Hippocampal formation (tissue), 2 donors: ENCODE measurements around the gene ESPNL.
A peak's percentile ranks its signal among the peaks of the same experiment; 100 is the strongest.
"Not testable (repeated sequence)": the region's sequence is repeated elsewhere in the genome, so short reads cannot be mapped to it uniquely, and the experiment has no call there.

Experiments
- DNase-seq, 2 donors: peaks; one replicate each; lab custom pipeline; 2025; lab: John Stamatoyannopoulos, UW

Gene ESPNL

GRCh38 chr2:238100049-238100820, at the start of gene ESPNL:
ESPNL (plus strand) TSS chr2:238100340; CDS start chr2:238100420, 80 bp downstream.
- no peak for DNase-seq

GRCh38 chr2:238053191-238053776, 46.9 kb upstream of the ESPNL start:
- no peak for DNase-seq

DNA sequence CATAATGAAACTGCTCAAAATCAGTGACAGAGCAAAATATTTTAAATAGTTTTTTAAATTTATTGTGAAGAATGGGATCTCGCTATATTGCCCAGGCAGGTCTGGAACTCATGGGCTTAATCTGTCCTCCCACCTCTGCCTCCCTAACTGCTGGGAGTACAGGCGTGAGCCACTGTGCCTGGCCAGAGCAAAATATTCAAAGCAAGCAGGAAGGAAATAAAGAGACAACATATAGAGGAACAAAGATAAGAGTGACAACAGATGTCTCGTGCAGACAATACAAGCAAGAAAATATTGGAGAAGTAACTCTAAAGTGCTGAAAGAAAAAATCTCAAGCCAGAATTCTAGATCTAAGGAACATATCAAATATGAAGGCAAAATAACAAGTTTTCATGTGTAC, 44.3 kb upstream of the ESPNL start:
- DNase-seq, result no peak

DNA sequence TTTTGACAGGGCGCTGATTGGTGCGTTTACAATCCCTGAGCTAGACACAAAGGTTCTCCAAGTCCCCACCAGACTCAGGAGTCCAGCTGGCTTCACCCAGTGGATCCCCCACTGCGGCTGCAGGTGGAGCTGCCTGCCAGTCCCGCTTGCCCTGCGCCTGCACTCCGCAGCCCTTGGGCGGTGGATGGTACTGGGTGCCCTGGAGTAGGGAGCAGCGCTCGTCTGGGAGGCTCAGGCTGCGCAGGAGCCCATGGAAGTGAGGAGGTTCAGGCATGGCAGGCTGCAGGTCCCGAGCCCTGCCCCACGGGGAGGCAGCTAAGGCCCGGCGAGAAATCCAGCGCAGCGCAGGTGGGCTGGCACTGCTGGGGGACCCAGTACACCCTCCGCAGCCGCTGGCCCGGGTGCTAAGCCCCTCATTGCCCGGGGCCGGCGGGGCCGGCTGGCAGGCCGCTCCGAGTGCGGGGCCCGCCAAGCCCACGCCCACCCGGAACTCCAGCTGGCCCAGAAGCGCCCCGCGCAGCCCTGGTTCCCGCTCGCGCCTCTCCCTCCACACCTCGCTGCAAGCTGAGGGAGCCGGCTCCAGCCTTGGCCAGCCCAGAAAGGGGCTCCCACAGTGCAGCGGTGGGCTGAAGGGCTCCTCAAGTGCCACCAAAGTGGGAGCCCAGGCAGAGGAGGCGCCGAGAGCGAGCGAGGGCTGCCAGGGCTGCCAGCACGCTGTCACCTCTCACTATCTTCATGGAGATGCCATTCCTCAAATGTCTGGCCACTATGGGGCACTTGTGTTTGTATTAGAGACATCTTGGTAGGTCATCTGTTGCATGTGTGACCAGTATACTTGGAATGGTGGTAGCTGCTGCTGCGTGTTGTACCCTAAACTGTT, 42.2 kb upstream of the ESPNL start:
- DNase-seq, result not testable (repeated sequence)

DNA sequence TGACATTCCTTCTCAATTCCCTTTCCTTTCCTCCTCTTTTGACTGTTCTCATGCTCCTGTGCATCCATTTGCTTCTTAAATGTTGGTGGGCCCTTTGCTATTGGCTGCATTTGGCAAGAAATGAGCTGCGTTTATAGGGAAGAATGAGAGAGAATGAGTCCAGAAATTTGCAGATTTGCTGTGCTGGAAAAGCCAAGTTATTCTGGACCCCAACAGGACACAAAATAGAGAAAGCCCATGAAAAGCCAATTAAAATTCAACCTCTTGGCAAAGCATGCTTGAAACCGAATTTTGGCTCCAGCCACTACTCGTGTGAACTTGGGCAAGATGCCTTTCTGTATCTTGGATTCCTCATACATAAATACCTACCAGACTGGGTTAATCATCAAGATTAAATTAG, 40.6 kb upstream of the ESPNL start:
- DNase-seq, result no peak

DNA sequence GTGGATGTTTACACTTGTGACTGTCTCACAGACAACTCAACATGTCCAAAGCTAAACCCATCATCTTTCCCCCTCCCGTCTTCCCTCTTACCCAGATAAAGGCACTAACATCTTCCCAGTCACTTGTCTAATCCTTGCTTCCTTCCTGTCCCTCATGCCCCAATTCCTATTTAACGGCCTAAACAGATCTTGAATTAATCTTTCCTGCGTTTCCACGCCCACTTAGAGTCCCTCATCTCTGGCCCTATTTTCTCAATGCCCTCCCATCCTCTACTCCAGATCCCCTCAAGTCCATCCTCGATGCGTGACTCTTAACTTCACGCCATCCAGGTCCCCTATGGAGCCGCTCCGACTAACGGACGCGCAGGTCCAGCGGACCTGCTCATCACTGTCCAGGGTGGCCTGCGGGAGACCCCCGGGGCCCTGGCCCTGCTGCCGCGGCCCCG, 40.0 kb upstream of the ESPNL start:
- DNase-seq, result no peak

GRCh38 chr2:238060542-238061314, 39.4 kb upstream of the ESPNL start, which contains the start of gene SCLY:
SCLY (plus strand) TSS chr2:238061001; CDS start chr2:238061055, 54 bp downstream.
- peak; percentile 95 to 97 for DNase-seq

GRCh38 chr2:238061315-238062202, 38.6 kb upstream of the ESPNL start:
- peak in 1 of 2 donors; percentile 41 for DNase-seq

DNA sequence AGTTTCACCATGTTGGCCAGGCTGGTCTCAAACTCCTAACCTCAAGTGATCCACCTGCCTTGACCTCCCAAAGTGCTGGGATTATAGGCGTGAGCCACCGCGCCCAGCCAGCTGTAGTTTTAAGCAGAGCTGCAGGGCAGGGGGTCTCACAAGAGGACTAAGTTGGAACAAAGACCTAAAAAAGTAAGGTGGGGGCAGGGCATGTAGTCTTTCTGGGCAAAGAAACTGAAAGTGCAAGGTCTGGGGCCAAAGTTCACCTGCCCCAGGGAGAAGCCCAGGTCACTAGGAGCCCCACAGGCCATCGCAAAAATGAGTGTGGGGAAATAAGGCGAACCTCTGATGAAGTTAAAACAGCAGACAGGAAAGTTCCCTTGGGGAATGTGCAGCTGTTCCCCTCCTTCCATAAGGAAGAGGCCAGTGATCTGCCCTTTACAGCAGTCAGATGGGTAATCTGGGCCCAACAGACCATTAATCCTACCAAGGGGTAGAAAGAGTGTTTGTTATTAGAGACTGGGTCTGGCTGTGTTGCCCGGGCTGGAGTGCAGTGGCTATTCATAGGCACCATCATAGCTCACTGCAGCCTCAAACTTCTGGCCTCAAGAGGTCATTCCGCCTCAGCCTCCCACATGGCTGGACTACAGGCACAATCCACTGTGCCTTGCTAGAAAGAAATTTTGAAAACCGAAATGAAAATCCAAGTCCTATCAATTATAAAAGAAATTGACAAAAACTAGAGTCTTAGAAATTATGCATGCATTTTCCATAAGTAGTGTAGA, 36.5 kb upstream of the ESPNL start:
- DNase-seq, result no peak

DNA sequence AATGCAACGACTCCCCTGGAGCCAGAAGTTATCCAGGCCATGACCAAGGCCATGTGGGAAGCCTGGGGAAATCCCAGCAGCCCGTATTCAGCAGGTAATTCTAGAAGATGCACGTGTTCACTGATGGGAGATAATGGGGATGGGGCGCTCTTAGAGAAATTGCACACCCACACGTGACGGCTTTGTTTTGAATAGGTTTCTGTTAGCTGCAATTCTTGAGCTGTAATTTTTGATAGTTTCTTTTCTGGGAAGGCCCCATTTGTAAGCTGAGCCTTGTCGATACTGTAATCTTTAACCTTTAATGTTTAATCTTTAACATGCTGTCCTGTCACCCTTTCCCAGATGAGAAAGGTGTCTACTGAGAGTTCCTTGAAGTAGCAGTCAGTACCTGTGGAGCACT, 35.8 kb upstream of the ESPNL start:
- DNase-seq, result no peak

DNA sequence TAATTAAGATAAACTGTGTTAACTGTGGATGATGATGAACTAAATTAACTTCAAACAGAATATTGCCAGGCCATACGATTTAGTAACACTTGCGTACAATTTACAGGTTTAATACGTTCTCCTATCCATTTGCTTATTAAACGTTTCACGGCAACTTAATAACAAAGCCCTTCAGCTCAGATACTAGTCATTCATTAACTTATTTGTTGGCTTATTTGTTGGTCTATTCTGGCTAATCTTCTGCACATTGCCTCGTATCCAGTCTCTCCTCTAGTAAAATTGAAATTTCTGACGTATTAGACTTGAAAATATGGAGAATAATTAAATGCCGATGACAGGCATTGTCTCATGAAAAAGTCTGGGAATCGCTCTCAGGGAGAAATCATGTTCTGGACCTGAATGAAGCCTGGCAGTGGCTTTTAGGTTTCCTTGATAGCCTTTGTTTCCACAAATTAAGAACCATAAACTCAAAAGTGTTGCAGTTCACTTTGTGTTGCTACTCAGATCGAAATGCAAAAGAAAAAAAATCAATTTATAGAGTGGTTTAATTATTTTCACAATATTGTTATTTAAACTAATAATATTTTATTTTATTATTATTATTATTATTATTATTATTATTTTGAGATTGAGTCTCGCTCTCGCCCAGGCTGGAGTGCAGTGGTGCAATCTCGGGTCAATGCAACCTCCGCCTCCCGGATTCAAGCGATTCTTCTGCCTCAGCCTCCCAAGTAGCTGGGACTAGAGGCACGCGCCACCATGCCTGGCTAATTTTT, 34.9 kb upstream of the ESPNL start:
- no peak for DNase-seq

GRCh38 chr2:238066218-238066617, 33.9 kb upstream of the ESPNL start:
- DNase-seq, result no peak

GRCh38 chr2:238066718-238067117, 33.4 kb upstream of the ESPNL start:
- not testable (repeated sequence) for DNase-seq

- no peak for DNase-seq
Observed at GRCh38 chr2:238067939-238068338, 32.2 kb upstream of the ESPNL start.

- no peak for DNase-seq
Observed at GRCh38 chr2:238069021-238069709, 31.0 kb upstream of the ESPNL start.

DNA sequence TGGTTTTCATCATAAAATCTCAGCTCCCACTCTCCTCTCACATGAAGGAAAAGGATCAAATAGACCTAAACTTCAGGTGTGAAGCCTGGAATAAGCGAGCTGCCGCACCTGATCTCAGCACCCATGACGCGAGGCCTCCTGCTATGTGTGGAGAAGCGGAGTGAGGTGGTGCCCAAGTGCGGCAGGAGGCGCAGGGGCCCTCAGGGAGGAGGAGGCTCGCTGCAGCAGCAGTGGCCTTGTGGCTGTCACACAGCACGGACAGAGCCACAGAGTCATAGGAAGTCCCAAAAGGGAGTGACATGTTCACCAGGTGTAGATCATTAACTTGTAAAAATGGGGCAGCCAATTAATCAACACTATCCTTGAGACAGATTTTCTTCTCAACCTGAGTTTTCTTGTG, 30.3 kb upstream of the ESPNL start:
- DNase-seq, result no peak

GRCh38 chr2:238075397-238075796, 24.7 kb upstream of the ESPNL start:
- no peak for DNase-seq

DNA sequence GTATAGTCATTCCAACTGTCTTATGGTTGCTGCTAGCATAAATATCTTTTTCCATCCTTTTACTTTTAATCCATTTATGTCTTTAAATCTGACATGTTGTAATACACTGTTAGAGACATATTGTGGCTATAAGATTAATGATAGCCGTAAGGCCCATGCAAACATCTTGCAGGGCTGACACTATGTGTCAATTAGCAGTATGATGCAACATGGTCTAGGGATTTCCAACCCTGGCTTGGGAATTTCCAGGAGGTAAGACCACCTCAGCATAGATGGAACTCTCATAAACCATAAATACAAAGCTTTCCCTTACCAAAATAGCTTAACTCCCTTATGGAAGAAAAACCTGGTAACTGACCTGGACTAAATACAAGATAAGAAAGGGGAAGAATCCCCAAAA, 22.8 kb upstream of the ESPNL start:
- DNase-seq, result no peak
